ENCODE results near the gene RGS13.
"Not testable (repeated sequence)": the region's sequence is repeated elsewhere in the genome, so short reads cannot be mapped to it uniquely, and the experiment has no call there.

RGS13 gene

DNA sequence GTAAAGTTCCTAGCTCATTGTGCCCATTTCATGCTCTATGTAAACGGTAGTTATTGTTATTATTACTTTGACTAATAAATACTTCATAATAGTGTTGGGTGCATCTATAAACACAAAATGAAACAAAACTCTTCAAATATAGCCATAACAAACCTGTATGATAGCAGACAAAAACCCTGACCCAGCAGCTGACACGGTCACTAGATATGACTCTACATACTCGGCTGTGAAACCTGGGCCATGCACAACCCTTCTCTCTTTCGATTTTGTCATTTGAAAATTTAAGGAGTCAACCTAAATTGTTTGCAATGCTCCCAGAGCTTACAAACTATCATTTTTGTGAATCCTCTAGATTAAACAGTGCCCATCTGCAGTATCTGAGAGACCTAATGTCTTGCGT is 8.0 kb upstream of the RGS13 start:
- DNase-seq: no peak

DNA sequence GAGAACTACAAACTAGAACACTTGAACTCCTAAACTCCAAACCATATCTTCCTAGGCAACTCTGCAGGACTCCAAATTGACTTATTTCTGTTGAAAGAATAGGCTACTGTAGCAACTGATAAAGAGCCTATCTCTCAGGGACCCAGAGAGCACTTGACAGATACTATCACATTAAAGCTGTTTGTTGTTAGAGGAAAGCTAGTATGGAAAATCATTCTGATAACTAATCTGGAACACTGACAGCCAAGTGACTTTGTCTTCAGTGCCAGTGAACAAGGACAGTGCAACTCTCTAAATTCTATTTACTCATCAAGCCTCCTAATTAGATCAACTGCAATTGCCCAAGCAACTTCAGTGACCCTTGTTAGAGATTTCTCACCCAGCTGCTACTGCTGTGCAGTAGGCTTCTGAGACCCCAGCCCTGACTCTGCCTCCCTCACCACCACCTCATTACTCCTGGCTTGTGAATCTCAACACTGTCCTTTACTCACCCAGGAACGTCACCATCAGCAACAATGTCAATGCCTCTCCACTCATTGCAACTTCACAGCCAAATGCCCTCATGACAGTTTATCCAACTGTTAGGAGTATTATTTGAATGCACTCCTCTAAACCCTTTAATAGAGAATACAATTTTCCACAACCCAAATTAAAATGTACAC is 7.4 kb upstream of the RGS13 start:
- DNase-seq: no peak

DNA sequence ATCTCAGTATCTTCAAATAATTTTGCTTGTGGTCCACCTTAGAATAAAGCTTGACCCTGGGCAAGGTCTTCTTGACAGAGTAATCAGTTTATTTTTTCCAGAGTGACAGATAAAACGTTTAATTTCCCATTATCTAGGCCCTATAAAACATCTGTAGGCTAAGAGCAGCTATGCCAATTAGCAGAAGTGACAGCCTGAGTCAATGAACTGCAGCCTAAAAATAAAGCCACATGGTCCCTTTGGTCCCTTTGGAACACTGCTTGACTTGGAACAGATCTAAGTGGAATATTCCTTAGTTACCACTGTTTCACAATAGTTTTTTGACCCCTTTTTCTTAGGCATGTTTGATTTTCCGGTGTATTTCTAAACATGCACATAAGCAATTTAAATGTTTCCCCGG is 6.3 kb upstream of the RGS13 start:
- DNase-seq: no peak

DNA sequence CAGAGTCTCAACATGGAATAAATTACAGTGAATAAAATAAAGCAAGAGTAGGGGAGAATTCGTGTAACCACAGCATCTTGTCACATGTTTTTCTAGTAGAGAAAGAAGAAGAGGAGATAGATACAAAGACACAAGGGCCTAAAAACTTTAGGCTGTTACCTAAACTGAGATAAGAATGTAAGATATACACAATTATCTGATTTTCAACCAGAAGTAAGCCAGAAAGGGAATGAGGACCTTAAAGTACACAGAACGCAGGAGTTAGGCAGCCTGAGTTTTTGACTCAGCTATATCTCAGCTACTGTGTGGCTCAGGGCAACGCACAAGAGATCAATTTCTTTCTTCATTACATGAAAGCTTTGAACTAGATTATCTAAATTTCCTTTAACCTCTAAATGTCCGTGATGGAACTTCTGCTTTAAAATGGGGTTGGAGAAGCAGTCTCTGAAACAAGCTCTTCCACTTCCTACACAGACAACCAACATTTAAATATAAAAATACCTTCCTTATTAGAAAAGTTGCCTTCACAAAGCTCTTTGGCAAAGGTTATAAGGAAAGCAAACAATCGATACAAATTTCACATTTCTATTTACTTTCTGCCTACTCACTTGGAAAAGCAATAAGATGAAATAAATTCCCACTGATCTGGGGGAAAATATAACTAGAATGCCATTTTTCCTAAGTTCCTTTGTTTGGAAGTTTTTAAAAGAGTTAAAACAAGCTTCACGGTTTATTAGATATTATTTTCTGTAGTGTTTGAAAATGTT is 5.2 kb upstream of the RGS13 start:
- DNase-seq: no peak

DNA sequence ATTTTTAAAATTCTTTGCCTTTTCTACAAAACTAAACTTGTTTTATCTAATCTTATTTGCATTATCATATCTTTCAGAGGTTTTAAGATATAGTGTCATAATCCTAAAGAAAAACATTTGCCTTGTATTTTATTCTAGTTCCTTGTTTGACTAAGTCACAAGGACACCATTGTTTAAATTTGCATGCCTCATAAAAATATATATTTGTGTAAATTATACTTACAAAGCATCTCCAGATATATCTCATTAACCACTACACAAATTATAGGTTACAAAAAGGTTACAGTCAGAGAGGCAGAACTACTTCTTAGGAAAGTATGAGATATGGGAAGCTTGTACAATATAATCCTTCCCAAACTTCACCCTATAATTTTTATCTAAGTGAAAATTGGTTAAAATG is 4.2 kb upstream of the RGS13 start:
- DNase-seq: no peak

DNA sequence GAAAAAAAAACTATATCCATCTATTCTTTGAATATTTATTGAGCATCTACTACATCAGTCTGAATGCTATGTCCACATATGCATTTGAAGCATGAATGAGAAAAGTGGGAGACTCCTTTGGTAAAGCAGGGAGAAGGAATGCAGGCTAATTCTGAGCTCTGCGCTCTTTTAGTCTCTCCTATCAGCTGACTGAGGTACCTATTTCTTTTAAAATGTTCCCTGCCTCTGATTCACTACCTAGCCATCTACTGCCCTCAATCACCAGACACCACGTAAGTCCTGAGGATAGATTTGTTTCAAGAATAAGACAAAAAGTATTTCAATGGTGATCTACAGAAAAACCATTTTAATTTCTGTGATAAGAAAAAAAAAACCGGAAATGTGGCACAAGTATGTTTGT is 3.8 kb upstream of the RGS13 start:
- DNase-seq: no peak

DNA sequence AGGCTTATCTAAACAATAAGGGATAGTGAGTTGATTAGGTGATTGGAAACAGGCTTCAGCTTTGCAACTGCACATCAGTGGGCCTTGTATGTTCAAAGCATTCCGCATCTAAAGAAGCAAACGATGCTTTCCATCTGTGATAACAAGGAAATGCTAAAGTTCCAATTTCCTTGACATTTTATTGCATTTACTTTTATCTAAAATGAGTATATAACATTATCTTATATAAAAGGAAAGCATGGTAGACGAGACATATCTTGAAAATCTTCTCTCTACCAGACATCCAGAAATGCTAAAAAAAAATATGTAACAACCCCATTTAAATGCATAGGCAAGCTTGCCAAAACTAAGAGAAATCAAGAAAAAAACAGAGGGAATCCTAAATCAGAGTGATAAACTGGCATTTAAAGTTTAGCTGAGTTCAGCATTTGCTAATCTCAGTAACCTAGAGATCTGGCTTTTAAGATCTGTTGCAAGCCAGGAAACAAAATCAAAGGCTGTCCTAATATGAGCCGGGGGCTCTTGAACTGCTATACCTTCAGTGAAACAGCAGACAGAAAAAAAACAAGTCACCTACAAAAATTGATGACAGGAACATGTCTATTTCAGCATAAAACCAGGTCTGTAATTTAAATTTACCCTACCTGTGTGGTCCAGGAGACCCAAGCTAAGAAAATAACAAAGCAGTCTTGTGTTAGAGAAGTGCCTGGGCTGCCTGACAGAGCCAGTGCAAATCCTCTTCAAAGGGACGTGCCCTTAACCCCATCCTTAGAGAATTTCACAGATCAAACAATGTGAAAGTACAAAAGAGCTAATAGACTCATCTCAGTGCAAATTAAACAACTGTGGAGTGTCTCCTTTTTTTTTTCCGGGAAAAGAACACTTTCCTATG is 3.1 kb upstream of the RGS13 start:
- no peak for DNase-seq

DNA sequence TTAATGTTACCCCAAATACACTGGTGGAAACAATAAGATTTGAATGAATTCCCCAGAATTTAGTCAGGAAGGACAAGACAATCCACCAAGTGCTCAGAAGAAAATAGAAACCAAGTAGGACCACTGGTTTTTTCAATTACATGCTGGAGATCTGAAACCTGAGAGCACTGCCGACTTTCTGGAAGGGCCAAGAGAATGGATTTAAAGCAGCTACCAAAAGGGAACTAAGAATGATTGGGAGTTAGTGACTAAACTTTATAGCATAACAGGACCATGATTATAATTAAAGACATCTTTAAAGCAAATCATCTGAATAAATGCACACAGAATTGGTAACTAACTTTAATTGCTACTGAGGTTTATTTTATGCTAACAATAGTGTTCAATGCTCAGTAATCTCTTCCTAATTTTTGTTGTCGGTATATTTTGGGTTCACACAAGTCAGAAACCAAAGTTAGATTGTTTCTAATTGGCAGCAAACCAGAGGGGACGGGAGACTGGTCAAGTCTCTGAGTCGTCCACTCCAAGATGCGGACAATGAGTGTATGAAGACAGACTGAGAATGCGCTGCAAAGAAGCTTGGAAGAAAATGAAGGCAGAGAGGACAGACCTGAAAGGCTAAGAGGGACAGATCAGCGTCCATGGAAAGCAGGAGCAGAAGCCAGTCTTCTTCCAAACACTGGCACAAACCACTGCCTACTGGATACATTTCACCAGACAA is 2.3 kb upstream of the RGS13 start:
- DNase-seq: no peak

DNA sequence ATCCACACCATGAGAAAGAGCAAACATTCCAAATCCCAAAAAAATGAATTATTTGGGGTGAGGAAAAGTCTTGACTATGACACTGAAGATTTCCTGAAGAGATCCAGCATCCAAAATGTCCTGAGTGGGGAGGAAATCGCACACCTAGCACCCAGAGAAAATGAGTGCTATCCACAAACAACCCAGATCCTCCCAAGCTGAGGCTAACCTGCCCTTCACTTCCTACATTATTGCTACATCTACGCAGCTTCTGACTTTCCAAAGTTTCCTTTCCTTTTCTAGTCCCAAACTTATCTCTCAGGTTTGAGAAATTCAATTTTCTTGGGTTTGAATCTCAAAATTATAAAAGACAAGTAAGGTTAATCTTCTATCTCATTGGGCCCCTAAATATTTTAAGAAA is 906 bp upstream of the RGS13 start:
- no peak for DNase-seq

DNA sequence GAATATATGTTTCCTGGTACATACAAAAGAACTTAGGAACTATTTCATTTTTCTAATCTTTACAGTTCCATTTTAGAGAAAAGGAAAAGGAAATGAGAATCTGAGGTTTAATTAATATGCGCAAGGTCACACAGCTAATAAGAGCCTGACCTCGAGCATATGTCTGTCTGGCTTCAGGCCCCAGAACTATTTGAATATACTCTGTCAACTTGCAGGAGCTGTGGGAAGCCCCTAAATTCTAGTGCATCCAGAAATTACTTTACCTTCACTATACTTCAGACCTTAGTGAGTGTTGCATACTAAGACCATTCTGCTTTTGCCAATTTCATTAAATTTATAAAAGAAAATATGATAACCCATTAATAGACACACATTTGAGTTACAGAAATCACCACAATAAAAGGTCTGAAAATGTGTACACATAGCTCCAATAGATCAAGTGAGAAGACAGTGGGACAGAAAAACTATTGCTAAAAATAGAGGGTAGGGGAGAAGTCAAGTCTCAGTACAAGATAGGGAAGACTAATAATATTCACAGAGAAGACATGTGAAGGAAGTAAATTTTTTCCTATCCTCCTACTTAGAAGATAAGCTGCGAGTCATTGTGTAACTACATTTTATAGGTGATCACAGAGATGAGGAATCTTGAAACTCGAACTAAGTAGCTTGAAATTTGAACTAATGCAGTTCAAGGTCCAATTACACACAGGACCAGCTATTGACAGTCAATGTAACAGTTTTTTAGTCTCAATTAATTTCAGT is 3.8 kb downstream of the RGS13 start:
- DNase-seq: no peak

DNA sequence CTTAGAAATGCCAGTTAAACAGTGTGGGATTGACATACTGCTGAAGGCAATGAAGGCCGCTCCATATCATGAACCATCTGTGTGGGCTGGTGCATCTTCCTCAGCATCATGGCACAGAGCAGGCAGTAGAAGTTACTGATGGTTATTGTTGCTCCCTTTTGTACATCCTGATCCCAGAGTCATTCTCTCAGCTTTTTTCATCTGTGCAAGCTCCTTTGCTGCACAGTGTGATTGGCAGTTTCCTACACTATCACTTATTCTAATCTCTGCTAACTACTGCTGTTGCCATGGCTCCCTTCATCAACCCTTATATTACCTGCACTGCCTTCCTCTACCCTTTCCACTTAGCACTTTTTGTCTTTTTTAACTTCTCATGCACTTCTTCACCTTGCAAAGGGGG is 16.2 kb downstream of the RGS13 start:
- no peak for DNase-seq

DNA sequence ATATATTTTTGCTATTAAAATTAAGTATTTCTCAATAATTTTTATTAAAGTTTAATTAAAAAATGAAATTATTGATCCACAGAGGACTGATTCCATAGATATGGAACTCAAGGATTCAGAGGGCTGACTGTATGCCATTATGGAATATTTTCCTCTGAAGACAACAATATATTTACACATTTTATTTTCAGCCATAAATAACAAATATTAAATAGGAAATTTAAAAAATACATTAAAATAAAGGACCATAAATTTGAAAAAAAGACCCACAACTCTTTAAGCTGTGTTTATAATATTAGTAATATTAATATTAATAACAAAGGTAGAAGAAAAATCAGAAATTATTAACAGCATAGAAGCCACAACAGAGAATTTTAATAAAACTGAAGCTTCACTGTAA is 18.2 kb downstream of the RGS13 start:
- DNase-seq: no peak

DNA sequence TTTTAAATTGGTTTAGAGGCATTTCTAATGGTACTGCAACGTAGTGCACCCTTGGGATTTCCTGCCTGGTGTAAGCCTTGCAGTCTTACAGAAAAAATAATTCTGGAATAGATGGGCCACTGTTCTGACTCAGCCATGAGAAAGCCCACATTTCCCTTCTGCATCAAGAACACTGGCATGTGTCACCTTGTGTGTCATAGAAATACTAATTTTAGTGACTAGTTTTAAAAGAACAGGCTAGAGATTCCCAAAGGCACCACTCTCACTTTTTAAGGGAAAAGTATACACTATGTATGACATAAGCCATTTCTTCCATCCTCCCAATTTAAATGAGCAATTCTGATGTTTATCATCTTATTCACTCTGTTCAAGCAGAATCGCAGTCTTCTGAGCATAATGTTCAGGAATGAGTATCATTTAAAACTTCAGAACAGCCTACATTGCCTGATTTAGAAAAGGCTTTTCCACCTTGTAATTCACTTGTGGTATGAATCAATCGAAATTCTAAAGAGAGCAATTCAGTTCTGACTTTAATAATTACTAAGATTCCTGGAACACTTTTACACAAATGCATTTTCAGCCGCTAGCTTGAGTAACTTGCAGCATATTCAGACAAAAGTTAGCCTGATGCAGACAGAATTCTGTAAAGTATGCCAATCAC is 18.8 kb downstream of the RGS13 start:
- no peak for DNase-seq

DNA sequence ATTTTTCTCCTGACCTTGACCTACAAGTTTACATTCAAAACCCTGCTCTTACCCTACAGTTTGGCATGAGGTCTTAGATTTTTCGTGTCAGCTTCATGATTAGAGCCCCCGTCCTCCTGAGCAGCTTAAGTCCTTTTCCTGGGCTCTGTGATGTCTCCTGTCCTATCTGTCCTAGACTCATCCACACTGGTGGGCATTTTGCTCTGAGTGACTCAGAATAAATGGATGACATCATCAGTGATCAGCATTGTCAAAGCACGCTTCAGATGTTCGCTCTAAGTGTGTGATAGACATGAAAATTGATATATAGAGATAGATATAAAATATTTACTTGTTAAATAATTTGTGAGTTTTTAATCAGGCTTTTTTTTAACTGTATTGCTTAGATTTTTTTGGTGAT is 21.8 kb downstream of the RGS13 start:
- DNase-seq: no peak

DNA sequence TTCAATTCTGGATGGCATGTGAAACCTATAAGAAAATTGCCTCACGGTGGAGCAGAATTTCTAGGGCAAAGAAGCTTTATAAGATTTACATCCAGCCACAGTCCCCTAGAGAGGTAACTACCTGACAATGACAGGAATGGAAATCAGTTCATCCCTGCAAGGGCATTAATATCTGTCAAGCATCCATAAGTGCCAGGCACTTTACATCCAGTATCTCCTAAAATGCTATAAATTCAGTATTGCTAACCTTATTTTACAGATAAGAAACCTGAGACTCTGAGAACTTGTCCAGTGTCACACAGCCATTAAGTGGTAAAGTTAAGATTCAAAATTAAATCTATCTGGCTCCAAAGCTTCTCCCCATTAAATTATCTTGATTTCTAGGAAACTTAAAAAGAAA is 22.3 kb downstream of the RGS13 start:
- DNase-seq: no peak

DNA sequence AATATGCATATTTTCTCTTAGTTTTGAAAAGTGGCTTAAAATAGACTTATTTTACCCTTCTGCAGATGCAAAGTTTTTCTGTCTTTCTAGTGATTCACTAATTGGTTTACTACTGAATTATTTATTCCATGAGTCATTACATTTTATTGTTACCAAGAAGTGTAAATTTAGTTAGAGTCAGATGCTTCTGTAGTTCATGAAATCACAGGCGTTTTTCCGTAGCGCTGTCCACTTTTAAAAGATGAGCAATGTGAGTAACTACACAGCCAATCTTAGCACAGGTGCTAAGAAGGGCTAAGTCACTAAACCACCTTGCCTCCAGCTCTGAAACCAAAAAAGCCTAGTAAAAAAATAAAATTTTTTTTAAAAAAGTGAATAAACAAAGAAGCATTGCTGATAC is 24.7 kb downstream of the RGS13 start:
- DNase-seq: no peak

DNA sequence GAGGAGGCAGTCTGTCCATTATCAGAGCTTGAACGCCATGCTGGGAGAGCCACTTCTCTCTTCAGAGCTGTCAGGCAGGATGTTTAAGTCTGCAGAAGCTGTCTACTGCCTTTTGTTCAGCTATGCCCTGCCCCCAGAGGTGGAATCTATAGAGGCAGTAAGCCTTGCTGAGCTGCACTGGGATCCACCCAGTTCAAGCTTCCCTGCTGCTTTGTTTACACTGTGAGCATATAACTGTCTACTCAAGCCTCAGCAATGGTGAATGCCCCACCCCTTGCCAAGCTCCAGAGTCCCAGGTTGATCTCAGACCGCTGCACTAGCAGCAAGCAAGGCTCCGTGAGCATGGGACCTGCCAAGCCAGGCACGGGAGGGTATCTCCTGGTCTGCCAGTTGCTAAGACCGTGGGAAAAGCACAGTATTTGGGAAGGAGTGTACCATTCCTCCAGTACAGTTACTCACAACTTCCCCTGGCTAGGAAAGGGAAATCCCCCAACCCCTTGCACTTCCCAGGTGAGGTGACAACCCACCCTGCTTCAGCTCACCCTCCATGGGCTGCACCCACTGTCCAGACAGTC is 32.5 kb downstream of the RGS13 start:
- DNase-seq: no peak

DNA sequence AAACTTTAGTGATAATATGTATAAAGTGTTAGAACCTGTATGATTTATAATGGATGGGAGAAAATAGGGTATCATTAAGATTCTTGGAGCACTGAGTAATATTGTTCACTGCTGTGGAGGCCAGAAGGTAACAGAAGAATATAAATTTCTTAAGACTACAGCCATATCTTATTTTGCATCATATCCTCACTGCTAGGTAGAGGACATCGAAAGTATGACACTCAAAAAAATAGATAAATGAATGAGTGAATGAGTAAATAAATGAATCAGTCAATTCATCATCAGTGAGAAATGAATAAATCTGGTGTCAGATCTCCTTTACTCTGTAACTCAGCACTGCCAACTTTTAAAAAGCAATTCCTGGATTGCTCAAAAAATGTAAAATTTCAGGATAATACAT is 33.2 kb downstream of the RGS13 start:
- no peak for DNase-seq

DNA sequence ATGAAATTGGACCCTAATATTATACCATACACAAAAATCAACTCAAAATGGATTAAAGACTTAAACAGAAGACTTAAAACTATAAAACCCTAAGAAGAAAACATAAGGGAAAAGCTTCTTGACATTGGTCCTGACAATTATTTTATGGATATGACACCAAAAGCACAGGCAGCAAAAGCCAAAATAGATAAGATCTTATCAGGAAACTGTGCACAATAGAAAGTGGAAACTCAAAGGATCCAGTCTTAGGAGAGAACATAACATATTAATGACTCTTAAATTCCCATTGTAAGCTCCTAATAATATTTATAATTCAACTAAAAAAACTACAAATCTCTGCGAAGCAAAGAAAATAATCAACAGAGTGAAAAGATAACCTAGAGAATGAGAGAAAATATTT is 39.8 kb downstream of the RGS13 start:
- DNase-seq: no peak

DNA sequence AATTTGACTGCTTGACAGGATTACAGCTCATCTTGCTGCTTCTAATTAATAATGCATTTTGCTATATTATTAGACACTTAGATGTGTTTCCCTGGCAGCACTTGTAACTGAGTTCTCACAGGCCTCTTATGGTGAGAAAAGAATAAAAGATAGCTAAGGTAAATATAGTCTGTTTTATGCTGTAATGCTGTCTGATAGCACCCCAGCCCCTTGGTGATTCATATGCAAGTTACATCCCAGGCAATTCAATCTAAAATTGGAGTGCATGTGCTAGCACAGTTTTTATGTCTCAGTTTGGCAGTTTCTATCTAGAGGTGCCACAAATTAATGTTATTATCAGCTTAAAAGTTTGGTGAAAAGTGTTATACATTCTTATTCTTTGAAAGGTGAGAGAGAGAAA is 42.2 kb downstream of the RGS13 start:
- no peak for DNase-seq

DNA sequence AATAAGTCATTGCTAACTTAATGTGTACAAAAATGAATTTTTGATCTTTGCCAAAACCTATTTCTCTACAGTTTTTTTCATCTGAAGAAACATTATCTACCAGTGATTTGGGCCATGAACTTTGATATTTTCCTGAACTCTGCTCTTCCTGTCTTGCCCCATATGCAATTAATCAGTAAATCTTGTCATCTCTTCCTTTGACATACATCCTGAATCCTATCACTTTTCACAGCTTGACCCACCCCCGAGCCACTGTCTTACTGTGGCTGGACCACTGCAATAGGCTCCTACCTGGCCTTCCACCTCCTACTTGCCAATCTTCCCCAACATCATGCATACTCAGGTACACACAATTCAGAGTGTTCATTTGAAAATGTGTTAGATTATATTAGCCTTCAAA is 46.4 kb downstream of the RGS13 start:
- DNase-seq: no peak

DNA sequence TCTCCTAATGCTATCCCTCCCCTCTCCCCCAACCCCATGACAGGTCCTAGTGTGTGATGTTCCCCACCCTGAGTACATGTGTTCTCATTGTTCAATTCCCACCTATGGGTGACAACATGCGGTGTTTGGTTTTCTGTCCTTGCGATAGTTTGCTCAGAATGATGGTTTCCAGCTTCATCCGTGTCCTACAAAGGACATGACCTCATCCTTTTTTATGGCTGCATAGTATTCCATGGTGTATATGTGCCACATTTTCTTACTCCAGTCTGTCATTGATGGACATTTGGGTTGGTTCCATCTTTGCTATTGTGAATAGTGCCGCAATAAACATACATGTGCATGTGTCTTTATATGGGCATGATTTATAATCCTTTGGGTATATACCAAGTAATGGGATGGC is 47.1 kb downstream of the RGS13 start:
- not testable (repeated sequence) for DNase-seq

Data from CD4-positive, alpha-beta T cell treated with Interleukin-10 for 1 hour (primary cell).